NK-92 treated with Interleukin-12 subunit alpha and Interleukin-12 subunit beta, amount 100 ng/mL, for 24 hours (cell line): Measurements from ENCODE around the gene HNRNPC.
"Not testable (repeated sequence)": the region's sequence is repeated elsewhere in the genome, so short reads cannot be mapped to it uniquely, and the experiment has no call there.

ENCODE experiments used
- DNase-seq: peaks from one replicate; lab custom pipeline; 2025; lab: John Stamatoyannopoulos, UW

The HNRNPC gene

DNA sequence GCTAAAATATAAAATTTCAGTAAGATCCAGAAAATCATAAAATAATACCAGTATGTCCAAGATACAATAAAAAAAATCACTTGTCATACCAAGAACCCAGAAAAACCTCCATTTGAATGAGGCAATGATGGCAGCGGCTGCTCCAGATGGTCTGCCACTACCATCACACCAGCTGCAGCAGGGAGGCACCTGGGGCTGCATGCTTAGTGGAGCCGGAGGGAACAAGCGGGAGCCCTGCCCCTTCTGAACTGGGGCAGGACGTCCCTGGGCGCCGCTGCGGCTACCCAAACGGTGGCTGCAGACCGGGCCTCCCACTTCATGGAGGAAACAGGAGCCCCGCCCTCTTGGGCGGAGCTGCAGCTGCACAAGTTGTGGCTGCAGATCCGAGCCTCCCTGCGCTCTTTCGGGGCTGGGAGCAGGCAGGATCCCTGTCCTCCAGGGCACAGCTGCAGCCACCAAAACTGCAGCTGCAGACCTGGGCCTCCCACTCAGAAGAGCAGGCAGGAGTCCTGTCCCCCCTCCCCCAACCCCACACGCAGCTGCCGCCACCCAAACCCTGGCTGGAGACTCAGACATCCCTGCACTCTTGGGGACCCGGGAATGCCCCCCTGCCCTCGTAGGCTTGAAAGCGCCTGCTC, 77.3 kb downstream of the HNRNPC start:
- peak; percentile 6 for DNase-seq

DNA sequence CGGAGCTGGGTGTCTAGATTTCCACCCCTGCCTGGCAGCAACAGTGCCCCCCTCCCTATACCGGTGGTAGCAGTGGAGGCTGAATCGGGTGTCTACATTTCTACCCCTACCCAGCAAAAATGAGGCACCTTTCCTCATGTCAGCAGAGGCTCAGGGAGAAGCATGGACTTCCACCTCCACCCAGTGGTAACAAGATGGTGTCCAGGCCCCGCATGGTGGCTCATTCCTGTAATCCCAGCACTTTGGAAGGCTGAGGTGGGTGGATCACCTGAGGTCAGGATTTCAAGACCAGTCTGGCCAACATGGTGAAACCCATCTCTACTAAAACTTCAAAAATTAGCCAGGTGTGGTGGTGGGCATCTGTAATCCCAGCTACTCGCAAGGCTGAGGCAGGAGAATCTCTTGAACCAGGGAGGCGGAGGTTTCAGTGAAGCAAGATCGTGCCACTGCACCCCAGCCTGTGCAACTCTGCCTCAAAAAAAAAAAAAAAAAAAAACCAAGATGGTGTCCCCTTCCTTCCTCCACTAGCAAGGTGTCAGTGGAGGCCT, 77.9 kb downstream of the HNRNPC start:
- DNase-seq, result no peak

DNA sequence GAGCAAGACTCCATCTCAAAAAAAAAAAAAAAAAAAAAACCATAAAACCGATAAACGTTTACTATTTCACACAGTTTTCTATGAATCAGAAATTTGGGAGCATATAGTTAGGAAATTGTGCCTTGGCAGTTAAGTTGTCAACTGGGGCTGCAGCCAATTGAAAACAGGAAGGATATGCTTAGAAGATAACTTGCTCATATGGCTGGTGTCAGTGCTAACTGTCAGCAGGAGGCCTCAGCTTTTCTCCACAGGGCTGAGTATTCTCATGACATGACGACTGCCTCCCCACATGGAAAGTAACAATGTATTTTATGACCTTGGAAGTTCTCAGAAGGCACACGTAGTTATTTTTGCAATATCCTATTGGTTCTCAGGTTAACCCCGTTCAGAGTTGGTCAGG, 83.8 kb downstream of the HNRNPC start:
- no peak for DNase-seq

DNA sequence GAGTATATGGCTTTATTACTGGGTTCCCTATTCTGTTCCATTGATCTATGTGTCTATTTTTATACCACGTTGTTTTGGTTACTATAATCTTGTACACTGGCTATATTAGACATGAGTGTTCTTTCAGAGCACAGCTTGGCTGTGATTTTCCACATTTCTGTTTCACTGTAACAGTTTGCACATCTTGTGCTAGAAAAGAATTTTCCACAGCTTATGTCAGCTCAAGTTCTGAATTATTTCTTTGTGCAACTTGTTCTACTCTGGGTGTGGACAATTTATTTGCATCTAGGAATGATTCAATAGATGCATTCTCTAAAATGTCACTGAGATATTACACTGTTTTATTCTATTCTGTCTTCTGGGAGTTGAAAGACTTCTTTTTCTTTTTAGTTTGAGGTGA, 85.0 kb downstream of the HNRNPC start:
- no peak for DNase-seq

DNA sequence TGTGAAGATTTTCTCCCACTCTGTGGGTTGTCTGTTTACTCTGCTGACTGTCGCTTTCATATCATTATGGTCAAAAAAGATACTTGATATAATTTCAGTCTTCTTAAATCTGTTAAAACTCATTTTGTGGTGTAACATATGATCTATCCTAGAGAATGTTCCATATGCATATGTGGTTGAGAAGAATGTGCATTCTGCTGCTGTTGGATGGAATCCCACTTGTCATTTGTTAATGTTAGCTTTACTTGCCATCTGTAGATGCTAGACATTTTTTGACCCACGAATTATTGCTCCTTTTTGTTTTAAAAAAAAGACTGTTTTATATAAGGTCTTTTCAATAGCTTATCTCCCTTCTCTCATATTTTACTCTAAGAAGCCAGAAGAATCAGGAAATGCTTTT, 87.1 kb downstream of the HNRNPC start:
- DNase-seq, result no peak

DNA sequence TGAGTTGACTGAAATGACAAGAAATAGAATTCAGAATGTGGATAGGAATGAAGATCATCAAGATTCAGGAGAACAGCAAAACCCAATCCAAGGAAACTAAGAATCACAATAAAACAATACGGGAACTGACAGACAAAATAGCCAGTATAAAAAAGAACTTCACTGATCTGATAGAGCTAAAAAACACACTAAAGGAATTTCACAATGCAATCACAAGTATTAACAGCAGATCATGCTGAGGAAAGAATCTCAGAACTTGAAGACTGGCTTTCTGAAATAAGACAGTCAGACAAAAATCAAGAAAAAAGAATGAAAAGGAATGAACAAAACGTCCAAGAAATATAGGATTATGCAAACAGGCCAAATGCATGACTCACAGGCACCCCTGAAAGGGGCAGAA, 98.1 kb downstream of the HNRNPC start:
- DNase-seq, result no peak

DNA sequence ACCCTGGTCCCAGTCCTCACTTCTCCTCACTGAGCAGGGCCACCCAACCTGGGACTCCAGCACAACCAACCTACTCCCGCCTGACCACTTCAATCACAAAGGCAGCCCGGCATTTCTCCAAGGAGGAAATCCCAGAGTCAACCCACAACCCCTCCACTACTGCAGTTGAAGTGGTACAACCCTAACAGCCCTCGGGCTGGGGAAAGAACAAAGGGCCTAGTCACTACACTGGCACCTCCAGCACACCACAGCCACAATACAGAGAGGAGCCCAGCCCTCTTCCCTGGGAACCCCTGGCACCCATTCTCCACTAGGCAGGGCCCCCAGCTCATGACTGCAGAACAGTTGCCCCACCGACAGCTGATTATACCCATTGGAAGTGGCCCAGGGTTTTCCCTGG, 99.7 kb downstream of the HNRNPC start:
- DNase-seq, result no peak

DNA sequence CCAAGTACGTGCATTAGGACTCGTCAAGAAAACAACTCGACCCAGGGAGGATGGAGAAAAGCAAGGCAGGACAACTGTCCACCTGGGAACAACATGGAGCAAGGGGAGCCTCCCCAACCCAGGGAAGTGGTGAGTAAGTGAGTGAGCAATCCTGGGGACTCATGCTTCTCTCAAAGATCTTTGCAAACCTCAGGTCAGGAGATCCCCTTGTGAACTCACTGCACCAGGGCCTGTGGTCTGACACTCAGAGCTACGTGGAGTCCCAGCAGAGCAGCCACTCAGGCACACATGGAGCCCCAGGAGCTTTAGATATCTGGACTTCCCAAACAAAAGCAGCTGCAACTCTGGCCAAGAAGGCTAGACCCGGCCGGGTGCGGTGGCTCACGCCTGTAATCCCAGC, 101.2 kb downstream of the HNRNPC start:
- no peak for DNase-seq

DNA sequence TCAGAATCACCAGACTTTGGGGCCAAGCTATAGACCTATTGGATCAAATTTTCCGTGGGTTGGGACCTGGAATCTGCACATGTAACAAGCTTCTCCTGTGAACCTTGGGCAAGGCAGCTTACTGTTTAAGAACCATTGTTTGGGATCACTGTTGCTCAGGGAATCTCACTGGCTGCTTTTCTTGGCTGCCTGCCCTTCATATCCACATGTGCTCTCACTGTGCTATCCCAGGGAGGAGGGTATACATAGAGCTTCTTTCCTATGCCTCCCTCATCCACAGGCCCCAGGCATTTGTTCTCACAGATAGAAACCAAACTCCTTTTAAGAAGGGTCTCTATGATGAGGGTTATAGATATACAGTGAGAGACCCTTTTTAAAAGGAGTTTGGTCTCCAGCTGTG, 103.6 kb downstream of the HNRNPC start:
- not testable (repeated sequence) for DNase-seq

DNA sequence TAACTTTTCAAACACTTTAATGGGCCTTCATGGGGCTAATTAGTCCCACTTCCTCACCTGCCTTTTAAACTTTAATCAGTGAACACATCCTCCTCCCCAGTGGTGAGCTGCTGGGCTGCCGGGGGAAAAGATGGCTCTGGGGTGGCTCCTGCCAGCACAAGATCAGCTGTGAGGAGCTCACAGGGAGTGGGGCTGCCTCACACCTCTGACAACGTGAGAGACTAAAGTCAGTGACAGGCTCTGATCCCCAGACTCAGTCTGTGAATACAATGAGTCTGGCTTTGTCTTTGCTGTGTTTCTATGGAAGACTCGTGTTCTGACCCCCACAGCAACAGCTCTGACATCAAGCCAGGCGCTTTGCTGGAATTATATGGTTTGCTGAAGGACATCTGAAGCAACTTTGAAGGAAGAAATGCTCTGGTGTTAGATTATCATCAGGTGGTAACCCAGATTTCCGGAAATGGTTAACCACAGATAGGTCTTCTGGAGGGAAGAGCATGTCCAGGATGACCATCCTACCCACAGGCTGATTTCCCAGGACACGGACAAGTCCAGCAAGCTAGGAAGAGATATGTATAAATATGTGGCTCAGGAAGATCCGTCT, 104.1 kb downstream of the HNRNPC start:
- not testable (repeated sequence) for DNase-seq

DNA sequence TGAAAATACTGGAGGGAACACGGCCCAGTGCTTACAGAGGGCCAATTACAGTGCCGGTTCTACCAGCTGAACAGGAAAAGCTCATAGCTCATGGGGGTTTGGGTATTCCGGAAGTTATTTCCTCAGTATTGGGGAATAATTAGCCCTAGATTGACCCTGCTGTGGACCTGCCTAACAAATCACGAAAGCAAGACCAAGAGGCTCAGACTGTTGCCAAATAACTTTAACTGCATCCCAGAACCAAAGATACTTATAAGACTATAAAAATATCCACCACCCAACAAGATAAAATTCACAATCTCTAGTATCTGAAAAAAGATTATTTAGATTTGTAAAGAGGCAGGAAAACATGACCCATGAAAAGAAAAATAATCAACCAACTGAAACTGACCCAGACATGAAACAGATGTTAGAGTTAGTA, 105.4 kb downstream of the HNRNPC start:
- no peak for DNase-seq

DNA sequence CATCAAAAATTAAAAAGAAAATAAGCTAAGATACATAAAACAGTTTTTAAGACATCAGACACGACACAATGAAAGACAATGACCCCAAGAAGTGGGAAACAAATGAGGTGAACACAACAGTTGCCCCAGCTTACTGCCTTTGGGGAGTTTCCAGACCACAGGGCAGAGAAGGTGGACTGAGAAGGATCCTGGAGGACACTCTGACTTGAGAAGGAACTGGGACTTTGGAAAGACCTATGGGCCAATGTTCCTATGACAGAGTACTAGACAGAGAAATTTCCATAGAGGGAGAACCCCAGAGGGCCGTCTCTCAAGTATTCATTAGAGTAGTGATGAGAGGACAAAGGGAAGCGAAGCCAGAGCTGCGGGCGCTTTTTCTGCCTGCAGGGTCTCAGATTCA, 107.2 kb downstream of the HNRNPC start:
- no peak for DNase-seq

DNA sequence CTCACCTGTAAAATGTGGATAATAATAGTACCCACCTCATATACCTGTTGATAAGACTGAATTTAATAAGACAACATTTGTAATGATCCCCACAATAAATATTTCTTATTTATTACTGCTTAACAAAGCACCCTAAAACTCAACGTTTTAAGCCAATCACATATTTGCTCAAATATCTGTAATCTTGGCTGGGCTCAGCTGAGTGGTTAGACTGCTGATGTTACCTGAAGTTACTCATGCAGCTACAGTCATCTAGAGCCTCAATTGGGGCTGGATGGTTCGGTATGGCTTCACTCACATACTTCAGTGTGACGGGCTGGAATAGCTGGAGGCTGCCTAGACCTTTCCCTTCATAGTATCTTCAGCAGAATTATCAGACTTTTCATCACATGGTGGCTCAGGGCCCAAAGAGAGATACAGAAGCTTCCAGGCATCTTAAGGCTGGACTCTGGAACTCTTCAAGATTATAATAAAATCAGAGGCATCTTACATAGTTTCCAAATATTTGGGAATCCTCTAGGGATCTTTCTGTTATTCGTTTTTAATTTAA, 109.1 kb downstream of the HNRNPC start:
- no peak for DNase-seq
